Measurements from ENCODE around the gene C16orf89.
"Not testable (repeated sequence)": the region's sequence is repeated elsewhere in the genome, so short reads cannot be mapped to it uniquely, and the experiment has no call there.

The C16orf89 gene

DNA sequence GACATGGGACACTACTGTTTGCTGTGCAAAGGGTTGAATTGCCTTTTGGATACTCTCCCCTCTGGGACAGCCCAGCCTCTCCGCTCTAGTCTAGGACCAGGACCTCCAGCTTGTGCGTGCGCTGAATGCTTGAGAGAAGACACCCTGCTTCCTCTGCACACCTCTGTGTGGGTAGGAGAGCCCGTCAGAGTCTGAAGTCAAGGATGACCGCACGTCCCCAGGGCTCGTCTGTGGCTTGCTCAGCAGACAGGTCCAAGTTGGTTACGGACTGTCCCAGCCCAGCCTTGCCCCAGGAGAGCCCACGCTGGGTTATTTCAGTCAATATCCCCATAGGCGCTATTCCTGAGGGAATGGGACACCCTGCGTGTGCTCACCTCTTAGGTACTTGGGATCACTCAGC, 3.7 kb downstream of the C16orf89 start:
- no peak overlapping the region for H3K4me3 ChIP-seq (ENCODE audit: low read depth, low read length)

DNA sequence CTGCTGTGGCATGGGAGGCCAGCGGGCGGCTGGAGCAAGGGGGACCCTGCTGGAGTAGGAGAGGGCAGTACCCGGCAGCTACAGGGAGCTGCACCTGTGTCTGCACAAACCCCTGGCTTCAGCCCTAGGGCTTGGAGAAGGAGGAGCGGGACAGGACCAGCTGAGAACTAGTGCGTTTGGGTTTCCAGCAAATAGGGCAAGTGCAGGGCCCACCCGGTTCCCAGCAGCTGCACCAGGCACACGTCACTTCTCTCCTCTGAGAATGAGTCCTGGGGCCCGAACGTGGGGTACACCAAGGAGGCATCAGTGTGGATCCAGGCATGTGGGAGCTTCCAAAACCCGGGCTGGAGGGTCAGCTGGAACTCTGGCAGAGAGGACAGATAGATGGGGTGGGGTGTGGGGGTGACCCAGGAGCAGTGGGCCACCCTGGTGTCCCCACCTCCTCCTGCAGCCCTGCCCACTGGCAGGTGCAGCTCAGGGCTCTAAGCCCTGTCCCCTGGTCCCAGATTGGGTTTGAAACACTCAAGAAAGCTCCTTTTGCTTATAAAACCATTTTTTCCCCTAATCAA, 5.6 kb downstream of the C16orf89 start:
- no peak overlapping the region for H3K4me3 ChIP-seq (ENCODE audit: low read depth, low read length)

DNA sequence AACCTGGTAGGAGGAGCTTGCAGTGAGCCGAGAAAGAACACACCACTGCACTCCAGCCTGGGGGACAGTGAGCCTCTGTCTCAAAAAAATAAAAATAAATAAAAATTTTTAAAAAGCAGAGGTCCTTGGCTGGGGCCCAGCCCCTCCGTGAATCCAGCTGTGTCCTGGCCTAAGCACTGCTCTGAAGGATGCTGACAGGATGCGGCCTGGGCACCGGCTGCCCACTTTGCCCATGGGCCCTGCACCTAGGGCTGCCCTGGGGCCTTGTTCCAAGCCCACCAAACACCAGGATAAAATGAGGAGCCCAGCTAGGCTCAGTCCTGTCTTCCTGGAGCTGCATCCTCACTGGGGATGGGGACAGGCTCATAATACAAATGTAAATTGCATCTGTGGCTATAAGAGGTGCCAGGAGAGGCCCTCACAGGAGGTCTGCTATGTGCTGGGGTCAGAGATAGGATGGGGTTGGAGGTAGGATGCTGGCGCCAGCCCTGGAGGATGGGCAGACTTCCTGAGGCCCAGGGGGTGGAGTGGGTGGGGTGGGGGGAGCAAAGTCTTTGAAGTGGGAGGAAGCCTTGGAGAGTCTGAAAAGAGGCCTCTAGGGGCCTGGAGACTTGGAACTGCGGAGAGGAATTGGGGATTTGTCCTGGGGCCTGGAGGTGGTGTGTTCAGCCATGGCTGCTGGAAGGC, 6.2 kb downstream of the C16orf89 start:
- no peak overlapping the region for H3K4me3 ChIP-seq (ENCODE audit: low read depth, low read length)

DNA sequence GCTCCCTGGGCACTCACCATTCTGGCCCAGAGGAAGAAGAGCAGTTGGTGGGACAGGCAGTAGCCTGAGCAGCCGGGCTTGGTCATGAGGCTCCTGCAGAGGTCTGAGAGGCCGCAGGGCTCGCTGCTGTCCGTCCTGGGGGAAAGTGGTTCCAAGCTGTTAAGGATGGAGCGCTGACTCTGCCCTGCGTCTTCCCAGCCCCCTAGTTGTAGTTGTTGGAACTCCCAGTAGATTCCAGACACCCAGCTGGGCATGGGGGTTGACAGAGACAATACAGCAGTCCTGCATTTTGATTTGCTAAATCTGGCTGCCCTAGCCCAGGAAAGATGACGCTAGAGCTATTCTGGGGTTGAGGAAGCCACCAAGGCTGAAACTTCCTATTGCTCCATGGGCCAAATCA, 7.3 kb downstream of the C16orf89 start:
- no peak overlapping the region for H3K4me3 ChIP-seq (ENCODE audit: low read depth, low read length)

DNA sequence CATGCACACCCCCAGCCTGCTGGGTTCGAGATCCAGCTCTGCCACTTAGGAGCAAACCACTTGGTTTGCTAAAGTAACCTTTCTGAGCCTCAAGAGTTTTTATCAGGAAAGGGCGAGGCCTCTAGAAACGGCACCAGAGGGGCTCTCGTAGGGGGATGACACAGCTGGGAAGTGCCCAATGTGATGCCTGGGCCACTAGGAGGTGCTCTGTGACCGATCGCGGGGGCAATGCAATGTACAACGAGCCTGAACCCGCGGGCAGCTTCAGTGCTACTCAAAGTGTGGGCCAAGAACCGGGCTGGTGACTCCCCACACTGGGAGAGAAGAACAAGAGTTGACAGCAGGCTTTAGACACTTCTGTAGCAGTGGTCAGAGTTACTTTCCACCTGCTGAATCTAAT, 9.4 kb downstream of the C16orf89 start:
- H3K4me3 ChIP-seq (ENCODE audit: low read depth, low read length), result no peak overlapping the region

DNA sequence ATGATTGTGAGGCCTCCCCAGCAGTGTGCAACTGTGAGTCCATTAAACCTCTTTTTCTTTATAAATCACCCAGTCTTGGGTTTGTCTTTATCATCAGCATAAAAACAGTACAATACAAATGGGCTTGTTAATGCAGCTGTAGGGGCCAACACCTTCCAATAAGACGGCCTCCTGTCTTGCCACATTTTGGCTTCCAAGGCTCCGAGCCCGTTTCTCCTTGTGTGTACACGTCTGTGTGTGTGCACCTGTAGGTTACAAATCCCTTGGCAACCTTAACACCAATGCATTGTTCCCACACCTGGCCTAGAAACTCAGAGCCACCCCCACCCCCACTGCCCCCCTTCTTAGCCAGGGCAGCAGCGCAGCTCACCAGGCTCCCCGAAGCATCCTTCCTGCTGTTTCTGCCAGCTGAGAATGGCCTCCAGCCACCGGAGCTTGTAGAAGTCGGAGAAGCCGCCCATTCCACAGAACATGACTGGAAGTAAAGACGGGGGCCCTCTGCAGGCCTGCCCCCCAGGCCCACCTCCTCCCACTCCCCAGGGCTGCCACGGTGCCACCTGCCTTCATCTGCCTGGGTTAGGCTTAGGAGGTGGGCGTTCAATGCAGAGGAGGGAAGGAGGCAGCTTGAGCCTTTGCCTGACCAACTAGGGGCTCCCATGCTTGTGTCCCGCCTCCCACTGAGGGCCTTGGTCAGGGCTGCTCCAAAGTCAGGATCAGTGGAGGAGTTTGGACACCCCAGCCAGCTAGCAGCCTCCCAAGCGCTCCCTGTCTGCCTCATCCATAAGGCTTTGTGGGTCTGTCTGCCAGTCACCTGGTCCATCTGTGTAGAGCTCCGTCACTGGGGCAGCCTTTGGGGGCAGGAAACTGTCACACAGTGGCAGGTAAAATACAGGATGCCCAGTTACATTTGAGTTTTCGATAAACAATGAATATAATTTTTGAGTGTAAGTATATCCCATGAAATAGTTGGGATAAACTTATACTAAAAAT, 10.6 kb downstream of the C16orf89 start:
- H3K4me3 ChIP-seq (ENCODE audit: low read depth, low read length), result no peak overlapping the region

DNA sequence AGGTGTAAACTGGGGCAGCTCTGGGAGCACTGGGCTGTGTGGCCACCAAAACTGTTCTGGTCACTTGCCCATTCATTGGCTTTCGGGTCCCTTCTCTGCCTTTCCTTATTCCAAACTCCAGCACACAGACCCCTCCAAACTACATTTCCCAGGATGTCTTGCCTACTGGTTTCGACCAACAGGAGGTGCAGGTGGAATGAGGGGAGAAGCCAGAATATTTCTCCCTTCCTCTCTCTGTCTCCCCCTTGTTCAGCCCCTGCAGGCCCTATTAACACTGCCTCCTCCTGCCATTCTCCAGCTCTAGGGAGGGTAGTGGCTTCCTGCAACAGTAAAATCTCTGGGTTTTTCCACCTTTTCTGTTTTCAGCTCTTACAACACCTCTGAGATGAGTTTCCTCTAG, 18.8 kb downstream of the C16orf89 start:
- H3K4me3 ChIP-seq (ENCODE audit: low read depth, low read length), result no peak overlapping the region

DNA sequence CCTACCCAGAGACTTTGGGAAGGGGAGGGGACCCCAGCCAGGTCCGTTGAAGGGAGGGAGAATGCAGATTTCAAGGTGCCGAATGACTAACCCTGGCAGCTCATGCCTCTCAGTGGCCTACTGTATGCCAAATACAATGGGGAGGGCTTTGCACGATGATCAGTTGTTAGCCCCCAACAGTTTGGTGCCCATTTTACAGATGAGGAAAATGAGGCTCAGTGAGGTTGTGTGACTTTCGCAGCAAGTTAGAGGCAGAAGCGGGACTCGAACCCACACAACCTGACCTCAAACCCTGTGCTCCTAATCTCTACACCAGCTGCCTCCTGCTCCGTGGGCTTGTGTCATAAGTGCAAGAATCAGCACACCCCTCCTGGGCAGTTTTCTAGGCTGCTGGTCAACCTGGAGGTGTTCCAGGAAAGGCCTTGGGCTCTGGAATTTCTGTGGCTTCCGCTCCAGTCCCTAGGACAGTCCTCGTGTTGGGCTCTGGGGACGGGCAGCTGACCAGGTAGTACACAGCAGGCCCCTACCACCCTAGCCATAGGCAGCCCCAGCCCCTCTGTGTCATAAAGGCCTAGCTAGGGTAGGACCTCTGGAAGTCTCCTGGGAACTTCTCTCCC, 20.1 kb downstream of the C16orf89 start:
- H3K4me3 ChIP-seq (ENCODE audit: low read depth, low read length), result no peak overlapping the region

DNA sequence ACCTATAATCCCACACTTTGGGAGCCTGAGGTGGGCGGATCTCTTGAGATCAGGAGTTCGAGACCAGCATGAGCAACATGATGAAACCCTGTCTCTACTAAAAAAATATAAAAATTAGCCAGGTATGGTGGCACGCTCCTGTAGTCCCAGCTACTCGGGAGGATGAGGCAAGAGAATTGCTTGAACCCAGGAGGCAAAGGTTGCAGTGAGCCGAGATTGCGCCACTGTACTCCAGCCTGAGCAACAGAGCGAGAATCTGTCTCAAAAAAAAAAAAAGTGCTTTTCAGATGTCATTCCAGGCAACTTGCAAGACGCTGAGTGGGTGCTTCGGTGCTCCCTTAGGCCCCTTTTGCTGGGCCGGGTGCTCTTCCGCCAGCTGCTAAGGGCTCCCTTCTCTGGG, 21.2 kb downstream of the C16orf89 start:
- H3K4me3 ChIP-seq (ENCODE audit: low read depth, low read length), result not testable (repeated sequence)

DNA sequence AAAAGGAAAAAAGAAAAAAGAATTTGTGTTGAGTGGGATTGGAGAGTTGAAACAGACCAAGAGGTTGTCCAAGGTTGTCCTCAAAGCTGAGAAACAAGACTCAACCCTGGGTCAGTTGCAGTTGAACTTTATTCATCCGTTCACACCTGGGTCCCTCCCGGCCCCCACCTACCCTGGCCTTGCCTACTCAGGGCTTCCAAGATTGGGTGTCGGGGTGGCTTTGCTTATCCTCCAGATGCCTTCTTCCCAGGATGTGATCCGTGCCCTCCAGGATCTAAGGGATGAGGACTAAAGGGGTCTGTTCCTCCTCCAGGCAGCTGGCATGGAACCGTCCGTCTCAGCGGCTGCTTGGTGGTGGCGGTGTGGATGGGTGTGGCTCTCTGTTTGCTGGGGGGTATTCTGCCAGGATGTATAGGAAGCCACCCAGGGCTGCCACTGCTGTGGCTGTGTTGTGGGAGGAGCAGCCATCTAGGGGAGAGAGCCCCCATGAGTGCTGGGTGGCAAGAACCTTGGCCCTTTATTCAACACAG, 21.7 kb downstream of the C16orf89 start:
- no peak overlapping the region for H3K4me3 ChIP-seq (ENCODE audit: low read depth, low read length)

DNA sequence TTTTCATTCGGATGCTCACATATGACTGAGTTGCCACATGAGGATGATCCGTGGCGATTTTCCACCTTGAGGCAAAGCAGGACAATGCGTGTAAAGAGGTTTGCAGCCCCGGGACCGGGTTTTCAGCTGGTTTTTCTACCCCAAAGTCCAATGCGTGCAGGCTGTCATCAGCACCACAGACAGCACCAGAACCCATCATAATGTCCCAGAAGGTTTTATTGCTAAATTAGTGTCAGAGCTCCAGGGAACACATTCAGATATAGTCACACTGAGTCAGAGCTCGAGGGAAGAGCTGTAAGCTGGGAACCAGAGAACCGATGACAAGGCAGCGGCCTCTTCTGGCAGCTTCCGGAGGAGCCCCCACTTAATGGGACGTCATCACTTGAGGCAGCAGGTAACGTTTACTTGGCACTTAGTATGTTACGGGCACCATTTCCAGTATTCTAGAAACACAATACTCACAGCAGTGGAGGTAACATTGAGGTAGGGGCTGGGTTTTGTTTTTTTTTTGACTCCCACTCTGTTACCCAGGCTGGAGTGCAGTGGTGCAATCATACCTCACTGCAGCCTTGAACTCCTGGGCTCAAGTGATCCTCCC, 23.1 kb downstream of the C16orf89 start:
- H3K4me3 ChIP-seq (ENCODE audit: low read depth, low read length), result no peak overlapping the region

DNA sequence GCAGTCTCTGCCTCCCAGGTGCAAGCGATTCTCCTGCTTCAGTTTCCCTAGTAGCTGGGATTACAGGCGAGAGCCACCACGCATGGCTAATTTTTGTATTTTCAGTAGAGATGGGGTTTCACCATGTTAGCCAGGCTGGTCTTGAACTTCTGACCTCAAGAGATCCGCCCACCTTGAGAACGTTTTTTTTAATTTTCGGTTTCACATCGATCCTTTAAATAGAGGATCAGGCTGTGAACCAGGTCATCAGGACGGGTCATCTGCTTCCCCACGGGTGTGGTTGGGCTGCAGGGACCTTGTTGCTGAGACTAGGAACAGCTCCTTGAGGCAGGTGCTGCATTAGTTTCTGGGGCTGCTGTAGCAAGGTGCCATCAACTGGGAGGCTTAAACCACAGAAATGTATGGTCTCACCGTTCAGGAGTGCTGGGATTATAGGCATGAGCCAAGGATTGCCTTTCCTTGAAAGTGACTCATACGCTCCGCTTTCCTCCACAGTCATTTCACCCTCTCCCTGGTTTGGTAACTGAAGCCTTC, 24.1 kb downstream of the C16orf89 start:
- no peak overlapping the region for H3K4me3 ChIP-seq (ENCODE audit: low read depth, low read length)

DNA sequence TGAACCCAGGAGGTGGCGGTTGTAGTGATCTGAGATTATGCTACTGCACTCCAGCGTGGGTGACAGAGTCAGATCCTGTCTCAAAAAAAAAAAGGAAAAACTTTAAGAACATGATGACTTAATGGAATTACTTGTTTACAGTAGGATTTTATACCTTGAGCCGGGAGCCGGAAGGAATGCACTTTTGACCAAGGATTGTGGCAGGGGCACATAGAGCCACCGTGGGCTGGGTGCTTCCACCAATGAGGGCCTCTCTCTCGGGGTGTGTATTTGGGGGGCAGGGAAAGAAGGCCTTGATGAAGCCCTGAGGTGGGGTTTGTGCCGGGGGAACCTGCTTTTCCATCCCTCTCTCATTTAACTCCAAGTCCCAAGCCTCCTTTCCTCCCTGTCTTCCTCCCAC, 25.3 kb downstream of the C16orf89 start:
- H3K4me3 ChIP-seq (ENCODE audit: low read depth, low read length), result no peak overlapping the region

DNA sequence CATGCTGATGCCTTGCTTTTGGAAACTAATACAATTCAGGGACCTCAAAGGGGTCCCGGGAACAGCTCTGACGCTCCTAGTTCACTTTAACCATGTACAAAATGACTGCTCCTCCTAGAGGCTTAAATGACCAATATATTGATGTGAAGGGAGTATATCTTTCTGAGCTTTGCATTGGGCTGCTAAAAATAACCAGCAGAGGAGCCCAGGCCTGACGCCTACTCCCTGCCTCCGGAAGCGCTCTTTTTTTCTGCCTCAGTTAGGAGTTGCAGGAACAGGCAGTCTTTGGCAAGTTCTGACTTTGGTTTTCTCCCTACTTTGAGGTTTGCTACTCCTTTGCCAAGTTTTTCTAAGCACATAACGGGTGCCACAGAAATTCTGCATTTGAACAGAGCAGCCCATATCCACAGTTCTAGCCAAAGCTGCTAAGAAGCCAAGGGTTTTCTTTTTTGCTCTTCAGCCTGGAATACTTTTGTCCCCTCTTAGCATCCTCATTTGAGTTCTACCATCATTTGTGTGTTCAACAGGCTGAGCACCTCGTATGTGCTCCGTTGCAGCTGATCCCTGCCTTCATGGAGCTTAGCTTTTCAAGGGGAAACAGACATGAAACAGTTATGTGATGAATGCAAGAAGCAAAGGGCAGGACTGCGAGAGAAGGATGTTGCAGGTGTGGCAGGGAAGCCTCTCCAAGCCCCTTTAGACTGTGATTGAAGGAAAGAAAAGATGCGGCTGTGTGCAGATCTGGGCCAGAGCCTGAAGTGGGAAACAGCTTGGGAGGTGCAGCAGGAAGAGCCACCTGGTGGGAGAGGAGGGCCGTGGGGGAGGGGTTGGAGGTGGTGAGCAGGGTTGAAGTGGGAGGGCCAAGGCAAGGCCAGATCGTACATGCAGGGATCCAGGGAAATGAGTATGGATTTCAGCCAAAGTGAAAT, 29.3 kb downstream of the C16orf89 start:
- no peak overlapping the region for H3K4me3 ChIP-seq (ENCODE audit: low read depth, low read length)

DNA sequence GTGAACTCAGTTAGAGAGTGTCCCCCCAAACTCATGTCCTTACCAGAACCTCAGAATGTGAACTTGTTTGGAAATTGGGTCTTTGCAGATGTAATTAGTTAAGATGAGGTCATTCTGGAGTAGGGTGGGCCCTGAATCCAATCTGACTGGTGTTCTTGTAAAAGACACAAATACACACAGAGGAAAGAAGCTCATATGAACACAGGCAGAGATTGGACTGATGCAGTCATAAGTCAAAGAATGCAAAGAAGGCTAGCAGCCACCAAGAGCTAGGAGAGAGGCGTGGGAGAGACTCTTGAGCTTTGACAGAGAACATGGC, 29.9 kb downstream of the C16orf89 start:
- no peak overlapping the region for H3K4me3 ChIP-seq (ENCODE audit: low read depth, low read length)

DNA sequence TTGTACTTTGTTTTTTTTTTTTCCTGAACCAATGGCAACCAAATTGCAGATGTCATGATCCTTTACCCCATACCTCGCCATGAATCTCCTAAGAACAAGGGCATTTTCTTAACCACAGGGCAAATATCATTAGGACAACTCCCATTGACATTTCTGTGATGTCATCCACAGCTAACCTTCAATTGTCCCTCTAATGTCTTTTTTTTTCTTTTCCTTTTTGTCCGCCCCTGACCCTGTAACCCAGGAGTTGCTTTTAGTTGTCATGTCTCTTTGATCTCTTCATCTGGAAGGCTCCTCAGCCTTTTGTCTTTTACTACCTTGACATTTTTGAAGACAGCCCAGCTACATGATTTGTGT, 31.6 kb downstream of the C16orf89 start:
- H3K4me3 ChIP-seq (ENCODE audit: low read depth, low read length), result peak overlapping the region; percentile 92

DNA sequence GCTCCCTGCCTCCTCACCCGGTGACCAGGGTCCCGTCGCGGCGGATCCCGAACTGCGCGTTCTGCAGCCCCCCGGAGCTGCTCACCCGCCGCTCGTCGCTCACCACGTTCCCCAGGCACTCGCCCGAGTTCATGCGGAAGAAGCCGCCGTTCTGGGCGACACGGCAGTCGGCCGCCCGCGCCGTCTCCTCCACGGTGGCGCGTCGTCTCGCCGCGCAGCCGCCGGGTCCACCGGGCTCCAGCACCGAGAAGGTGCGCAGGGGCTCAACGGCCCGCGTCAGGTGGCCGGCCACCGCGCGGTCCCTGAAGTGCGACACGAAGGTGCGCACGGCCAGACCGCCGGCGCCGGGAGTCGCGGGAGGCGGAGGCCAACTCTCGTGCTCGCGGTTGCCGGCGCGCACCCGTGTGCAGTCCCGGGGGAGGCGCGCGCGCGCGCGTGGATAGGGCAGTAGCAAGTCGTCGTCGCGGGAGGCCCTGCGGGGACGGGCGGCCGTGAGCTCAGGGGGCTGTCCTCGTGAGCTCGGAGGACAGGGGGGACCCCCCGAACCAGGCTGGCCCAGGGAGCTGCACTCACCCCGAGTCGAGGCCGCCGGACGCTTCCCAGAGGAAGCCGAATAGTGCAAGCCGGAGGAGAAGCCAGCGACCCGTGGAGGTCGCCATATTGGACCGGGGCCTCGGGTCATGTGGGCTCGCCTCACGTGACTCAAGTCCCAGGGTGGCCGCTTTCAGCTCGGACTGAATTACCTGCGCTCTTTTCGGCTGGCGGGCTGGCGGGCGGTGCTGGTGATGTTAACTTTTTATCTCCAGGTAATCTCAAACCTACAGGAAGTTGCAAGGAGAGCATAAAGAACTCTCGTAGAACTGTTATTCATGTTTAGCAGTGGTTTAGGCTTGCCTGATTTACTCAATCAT, 32.2 kb downstream of the C16orf89 start, which contains the start of gene NAGPA:
Gene NAGPA, minus strand, starts transcription at position 680 of the 911 bp plus-strand sequence. Its CDS starts 21 bp downstream, at position 659.
- peak within 1 kb of the TSS; percentile 92 for H3K4me3 ChIP-seq (ENCODE audit: low read depth, low read length)

DNA sequence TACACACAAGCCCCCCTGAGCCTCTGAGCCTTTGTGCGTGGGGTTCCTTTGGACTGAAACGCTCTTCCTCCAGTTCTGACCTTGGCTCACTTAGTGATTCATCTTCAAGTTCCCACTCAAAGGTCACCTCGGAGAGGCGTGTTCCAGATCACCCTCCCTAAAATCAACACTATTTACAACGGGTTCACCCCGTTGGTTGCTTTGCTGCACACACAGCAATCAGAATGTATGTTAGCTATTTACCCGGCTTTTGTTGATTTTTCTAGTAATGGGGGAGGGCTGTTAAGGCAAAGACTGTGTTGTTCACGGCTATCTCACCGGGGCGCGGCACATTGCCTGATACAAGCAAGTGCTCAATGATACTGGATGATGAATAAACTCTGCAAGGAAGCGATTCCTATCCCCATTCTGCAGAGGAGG, 33.0 kb downstream of the C16orf89 start:
- peak overlapping the region; percentile 92 for H3K4me3 ChIP-seq (ENCODE audit: low read depth, low read length)

All from iPS-11a (cell line).